GM18951 (cell line): ENCODE data around the gene MBP.

ENCODE experiments used
- POLR2A ChIP-seq: IDR thresholded peaks from 4 replicates; pipeline ENCODE4 v1.6.1; 2011; ENCODE audit warnings: mild to moderate bottlenecking; ENCODE audit not compliant: insufficient read length, insufficient read depth; ENCODE audit errors: extremely low read depth
- in situ Hi-C: fragments of 300-500 bp; cut with MboI; formaldehyde crosslinking; loops from one replicate; pipeline ENCODE4 v1.12.0; 2022; ENCODE audit warnings: low sequenced_read_pairs, mixed read lengths, inconsistent platforms; ENCODE audit not compliant: unreplicated experiment

MBP gene

GRCh38 chr18:76999077-76999476 is 133.5 kb downstream of the MBP start:
- no peak for TF ChIP-seq POLR2A
- in situ Hi-C loops = loop anchor here (10.0 to 25.0 kb wide), 2 partner anchors 194 to 663 kb away; no protein-coding TSS in a partner anchor

- TF ChIP-seq POLR2A = no peak
- in situ Hi-C loops = loop anchor here (10.0 to 25.0 kb wide), 2 partner anchors 193 to 664 kb away; no protein-coding TSS in a partner anchor
Observed at GRCh38 chr18:76997951-76998808, 134.4 kb downstream of the MBP start.

- in situ Hi-C loops = loop anchor here (10.0 to 25.0 kb wide), 2 partner anchors 192 to 666 kb away; no protein-coding TSS in a partner anchor
- no peak for TF ChIP-seq POLR2A
Observed at GRCh38 chr18:76996429-76996828, 136.2 kb downstream of the MBP start.

GRCh38 chr18:76995896-76996295 is 136.7 kb downstream of the MBP start:
- no peak for TF ChIP-seq POLR2A
- in situ Hi-C loops = loop anchor here (10.0 to 25.0 kb wide), 2 partner anchors 191 to 666 kb away; no protein-coding TSS in a partner anchor

- in situ Hi-C loops = loop anchor here (10.0 to 25.0 kb wide), 2 partner anchors 189 to 668 kb away; no protein-coding TSS in a partner anchor
- no peak for TF ChIP-seq POLR2A
Observed at GRCh38 chr18:76994086-76994654, 138.4 kb downstream of the MBP start.

- in situ Hi-C loops = loop anchor here (10.0 to 25.0 kb wide), 2 partner anchors 189 to 669 kb away; no protein-coding TSS in a partner anchor
- no peak for TF ChIP-seq POLR2A
Observed at GRCh38 chr18:76993573-76993972, 139.0 kb downstream of the MBP start.

GRCh38 chr18:76993085-76993382 is 139.5 kb downstream of the MBP start:
- in situ Hi-C loops = loop anchor here (10.0 to 25.0 kb wide), 2 partner anchors 188 to 669 kb away; no protein-coding TSS in a partner anchor

GRCh38 chr18:76992226-76993084 is 140.1 kb downstream of the MBP start:
- no peak for TF ChIP-seq POLR2A
- in situ Hi-C loops = loop anchor here (10.0 to 25.0 kb wide), 2 partner anchors 188 to 670 kb away; no protein-coding TSS in a partner anchor

More at GRCh38 chr18:76993085-76993382, 139.5 kb downstream of the MBP start:
- TF ChIP-seq POLR2A = no peak

GRCh38 chr18:76991021-76991688 is 141.4 kb downstream of the MBP start:
- in situ Hi-C loops = loop anchor here (10.0 to 25.0 kb wide), 2 partner anchors 186 to 671 kb away; no protein-coding TSS in a partner anchor
- no peak for TF ChIP-seq POLR2A

GRCh38 chr18:76990343-76991020 is 142.1 kb downstream of the MBP start:
- in situ Hi-C loops = loop anchor here (10.0 to 25.0 kb wide), 2 partner anchors 186 to 672 kb away; no protein-coding TSS in a partner anchor

- in situ Hi-C loops = loop anchor here (10.0 to 25.0 kb wide), 2 partner anchors 185 to 673 kb away; no protein-coding TSS in a partner anchor
- no peak for TF ChIP-seq POLR2A
Observed at GRCh38 chr18:76989647-76990190, 142.9 kb downstream of the MBP start.

GRCh38 chr18:76988827-76989646 is 143.5 kb downstream of the MBP start:
- in situ Hi-C loops = loop anchor here (25.0 kb wide), 1 partner anchor 673 kb away; no protein-coding TSS in a partner anchor
- no peak for TF ChIP-seq POLR2A
